Measurements from ENCODE around the gene ADGRL2. TPM values are rescaled to one million over a fixed set of nuclear protein-coding genes. Genes with fewer than 3 reads are reported as not detected.

The ADGRL2 gene
- total RNA-seq, 1 experiment from 2014 or later, result 52.3 TPM

DNA sequence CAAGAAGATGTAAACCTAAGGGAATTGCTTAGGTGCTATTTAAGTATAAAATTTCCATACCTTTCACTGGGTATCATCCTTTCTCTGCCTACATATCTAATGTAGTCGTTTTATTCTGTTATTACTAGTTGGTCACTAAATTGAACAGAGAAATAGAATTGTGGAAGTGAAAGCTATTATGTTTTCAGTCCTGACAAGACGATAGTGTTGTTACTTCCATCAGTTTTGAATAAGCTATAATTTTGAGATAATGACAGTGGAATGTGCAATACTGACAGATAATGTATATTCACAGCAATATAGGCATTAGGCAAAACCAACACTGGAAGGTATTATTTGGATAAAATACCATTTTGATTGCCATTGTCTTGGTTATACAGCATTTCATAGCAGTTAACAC lies 181.8 kb downstream of the ADGRL2 start:
- no peak for DNase-seq (ENCODE audit: low spot score)

DNA sequence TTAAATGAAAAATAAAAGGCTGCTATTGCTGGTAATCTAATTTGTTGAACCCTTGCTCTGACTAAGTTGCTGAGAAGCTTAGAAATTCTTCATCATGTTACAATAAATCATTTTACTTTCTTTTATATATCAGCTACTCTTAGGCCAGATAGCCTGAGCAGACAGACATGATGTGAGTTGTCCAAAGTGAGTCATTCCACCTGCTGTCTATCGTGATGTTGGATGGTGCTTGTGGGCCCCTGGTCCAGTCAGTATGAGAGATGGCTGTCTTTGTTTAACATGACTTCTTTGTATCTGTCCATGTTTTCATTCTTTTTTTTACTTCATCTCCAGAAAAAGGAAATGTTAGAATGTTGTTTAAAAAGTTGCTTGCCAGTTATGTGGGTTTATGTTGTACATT lies 188.8 kb downstream of the ADGRL2 start:
- DNase-seq (ENCODE audit: low spot score), result no peak

DNA sequence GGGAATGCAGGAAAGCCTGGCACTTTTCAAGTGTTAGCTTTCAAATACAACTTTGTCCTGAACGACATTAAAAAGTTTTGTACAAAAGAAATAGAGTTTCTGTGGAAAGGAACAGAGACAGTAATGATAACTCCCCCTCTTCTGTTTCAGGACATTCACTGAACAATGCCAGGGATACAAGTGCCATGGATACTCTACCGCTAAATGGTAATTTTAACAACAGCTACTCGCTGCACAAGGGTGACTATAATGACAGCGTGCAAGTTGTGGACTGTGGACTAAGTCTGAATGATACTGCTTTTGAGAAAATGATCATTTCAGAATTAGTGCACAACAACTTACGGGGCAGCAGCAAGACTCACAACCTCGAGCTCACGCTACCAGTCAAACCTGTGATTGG lies 189.5 kb downstream of the ADGRL2 start:
- DNase-seq (ENCODE audit: low spot score), result no peak

DNA sequence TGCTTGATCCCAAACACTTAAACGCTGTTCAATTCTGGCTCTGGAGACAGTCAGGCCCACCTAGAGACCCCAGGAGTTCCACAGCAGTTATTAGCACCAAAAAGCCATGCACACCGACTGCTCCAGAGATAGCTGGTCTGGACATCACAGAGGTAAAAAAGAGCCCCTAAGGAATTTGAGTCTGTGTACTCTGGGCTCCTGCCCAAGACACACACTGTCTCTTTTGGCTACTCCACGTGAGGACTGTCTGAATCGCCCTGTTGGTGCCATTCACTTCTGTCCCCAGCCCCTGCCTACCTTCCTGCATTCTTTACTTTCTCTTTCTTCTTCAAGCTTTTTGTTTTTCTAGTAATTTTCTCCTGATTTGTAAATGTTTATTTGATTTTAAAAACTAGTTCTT lies 197.4 kb downstream of the ADGRL2 start:
- DNase-seq (ENCODE audit: low spot score), result no peak

DNA sequence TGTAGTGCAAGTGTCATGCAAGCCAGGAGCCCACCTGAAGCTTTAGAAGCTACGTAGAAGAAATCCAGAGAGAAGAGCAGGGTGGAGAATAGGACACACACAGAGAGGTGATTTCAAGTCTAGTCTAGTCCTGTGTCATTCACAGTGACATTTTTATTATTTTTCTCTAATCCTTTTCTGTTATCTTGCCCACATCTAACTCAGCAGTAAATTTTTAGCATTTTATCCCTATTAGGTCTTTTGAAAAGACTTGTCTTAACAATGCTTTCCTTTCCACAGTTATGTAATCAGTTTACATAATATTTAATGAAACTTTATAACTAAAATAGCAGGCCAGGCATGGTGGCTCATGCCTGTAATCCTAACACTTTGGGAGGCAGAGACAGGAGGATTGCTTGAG lies 198.6 kb downstream of the ADGRL2 start:
- DNase-seq (ENCODE audit: low spot score), result no peak

DNA sequence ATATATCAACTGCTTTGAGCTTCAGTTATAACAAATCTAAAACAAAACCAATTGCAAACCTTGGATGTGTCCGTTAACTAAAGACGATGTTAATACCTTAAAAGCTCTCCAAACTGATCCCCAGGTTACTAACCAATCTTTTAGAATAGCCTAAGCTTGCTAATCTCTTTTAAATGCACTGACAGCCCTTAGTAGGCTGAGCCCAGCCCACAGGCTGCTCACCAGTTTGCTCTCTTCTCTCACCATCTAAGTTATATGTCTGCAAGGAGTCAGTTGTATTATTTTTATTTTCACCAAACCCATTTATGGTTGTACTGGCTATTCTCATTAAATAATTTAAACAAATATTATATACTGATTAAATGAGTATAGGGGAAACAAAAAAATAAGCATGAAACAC lies 199.5 kb downstream of the ADGRL2 start:
- DNase-seq (ENCODE audit: low spot score), result no peak

DNA sequence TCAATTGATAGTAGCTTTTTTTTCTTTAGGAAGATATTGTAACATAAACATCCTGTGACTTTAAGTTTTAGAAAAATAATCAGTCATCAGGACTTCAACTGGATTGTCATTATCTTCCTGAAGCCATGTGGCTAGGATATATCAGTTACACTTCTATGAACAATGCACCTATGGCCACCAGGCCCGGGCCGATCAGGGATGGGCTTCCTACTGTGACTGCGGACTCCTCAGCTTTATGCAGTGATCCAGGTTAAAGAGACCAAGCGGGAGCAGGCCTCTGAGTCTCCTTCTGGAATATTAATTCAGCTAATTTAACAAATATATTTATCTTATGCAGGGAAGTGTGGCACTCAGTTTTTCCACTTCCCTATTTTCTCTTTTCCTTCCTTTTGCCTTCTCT lies 200.6 kb downstream of the ADGRL2 start:
- no peak for DNase-seq (ENCODE audit: low spot score)

DNA sequence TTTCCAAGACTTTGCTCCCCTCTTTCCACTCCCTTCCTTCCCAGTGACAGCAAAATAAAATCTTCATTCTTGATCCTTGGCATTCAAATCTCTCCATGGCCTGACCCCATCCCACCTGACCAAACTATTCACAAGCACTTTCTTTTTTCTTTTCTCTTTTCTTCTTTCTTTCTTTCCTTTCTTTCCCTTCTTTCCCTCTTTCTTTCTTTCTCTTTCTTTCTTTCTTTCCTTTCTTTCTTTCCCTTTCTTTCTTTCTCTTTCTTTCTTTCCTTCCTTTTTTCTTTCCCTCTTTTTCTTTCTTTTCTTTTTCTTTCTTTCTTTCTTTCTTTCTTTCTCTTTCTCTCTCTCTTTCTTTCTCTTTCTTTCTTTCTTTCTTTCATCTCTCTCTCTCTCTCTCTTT lies 207.1 kb downstream of the ADGRL2 start:
- no peak for DNase-seq (ENCODE audit: low spot score)

DNA sequence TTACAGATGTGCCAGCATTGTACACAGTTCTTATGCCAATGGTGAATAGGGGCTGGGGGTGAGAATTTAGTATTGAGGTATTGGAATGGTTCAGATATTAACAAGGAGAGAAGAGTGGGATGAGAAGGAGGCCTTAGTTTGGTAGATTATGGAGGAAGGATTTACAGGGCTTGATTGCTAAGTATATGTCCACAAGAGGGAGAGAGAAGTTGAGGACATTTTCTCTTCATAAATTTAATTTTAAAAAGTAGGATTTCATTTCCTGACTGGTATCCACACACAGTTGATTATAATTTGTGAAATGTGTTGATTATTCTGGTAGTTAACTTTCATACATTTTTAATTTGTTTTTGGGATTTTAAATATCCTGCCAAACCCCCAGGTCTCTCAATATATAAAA lies 213.0 kb downstream of the ADGRL2 start:
- DNase-seq (ENCODE audit: low spot score), result no peak

DNA sequence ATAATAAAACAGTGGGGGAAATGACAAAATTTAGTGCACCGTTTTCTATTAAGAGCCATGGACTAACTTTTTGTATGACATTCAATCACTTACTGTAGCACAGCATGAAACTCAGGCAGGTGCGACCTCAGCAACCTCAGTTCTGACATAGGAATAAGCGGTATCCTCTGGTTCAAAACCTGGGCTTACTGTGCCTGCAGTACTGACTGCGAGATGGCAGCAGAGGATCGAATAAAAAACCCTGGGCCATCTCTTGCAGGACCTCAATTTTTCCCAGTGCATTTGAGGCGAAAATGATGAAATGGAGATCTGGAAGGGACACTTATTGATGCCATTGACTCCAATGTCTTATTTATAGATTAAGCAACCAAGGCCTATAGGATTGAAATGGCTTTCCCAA lies 214.7 kb downstream of the ADGRL2 start:
- no peak for DNase-seq (ENCODE audit: low spot score)

DNA sequence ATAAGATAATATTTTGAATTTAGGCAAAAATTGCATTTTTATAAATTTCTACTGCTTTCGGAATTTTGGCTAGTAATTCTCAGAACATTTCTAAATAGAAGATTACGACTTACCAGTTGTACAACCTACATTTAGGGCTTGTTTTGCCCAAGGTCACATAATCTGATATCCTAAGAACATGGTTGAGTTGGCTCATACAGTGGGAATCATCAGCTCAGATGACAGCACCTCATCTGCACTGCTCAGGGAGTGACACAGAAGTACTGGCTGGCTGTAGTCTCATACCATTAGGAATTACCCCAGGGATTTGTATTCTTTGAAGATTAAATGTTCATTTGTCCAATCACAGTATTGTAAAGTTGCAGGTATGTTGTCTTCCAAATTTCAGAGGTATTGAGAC lies 217.6 kb downstream of the ADGRL2 start:
- DNase-seq (ENCODE audit: low spot score), result no peak

DNA sequence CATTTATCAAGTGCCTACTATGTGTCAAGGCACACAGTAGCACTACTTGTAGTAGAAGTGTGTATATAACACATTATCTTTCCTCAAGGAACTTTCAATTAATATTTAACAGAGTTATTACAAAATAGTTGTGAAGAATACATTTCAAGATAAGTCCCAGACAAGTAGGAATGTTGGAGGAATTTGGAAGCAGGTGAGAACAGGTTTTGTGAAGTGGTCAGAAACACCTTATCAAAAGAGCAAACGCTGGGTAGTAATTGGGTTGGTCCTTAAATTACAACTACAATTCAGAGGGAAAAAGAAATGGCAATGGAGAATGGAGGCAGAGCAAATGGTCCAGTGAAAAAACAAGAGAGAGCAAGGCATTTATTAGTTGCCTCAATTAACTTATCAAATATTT lies 218.8 kb downstream of the ADGRL2 start:
- no peak for DNase-seq (ENCODE audit: low spot score)

DNA sequence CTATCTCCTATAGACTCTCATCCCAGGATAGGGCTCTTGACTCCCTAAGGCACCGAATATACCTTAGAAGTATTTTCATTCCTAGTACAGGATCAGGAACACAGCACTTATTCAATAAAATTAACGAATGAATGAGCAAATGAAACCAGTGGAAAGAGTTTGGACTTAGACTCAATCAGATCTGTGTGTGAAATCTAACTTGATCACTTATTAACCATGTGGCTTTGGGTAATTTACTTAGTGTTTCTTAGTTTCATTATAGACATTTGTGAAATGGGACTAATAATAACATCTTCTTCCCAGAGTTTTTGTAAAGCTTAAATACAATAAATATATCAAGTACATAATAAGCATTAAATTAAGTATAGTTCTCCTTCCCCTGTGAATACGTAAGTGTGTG lies 230.1 kb downstream of the ADGRL2 start:
- DNase-seq (ENCODE audit: low spot score), result no peak

DNA sequence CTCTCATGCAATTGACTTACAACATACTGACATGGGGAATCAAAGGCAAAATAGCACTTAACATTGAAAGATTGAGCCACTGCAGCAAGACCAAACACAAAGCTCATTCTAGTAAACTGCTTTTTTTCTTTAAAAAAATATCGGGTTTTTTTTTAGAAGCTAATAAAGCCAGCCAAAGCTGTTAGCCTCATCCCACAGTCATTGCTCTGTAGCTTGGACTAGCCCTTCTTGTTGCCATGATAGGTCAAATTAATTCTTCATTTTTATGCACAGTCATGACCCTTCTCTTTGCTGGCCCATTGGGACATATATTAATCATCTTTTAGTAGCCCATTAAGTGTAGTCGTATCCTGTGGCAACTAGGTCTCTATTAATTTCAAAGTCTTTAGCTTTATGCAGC lies 231.3 kb downstream of the ADGRL2 start:
- DNase-seq (ENCODE audit: low spot score), result no peak

DNA sequence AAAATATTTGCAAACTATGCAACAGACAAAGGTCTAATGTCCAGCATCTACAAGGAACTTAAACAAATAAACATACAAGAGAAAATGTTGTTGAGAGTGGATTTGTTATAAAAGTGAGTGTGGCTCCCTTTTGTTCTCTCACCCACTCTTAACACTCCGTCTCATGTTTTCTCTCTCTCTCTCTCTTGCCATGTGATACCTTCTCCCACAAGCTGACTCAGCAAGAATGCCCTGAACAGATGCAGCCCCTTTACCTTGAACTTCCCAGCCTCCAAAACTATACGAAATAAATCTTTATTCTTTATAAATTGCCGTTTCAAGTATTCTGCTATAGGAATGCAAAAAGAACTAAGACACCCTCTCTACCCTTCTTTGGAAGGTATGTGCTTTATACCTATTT lies 234.1 kb downstream of the ADGRL2 start:
- no peak for DNase-seq (ENCODE audit: low spot score)
